ENCODE results near the gene ELMO2. TPM values are rescaled to one million over a fixed set of nuclear protein-coding genes. Genes with fewer than 3 reads are reported as not detected.

The ELMO2 gene
- total RNA-seq, 1 donor from 2014 or later, result 60.3 TPM

- H3K27me3 Mint-ChIP-seq (ENCODE audit: unreplicated experiment), result peaks cover 9% of the 10 kb centered on the region
- no peak for DNase-seq
Observed at GRCh38 chr20:46333161-46333991, 73.0 kb downstream of the ELMO2 start.

GRCh38 chr20:46332373-46333160 is 73.8 kb downstream of the ELMO2 start:
- Mint-ChIP-seq H3K36me3 (ENCODE audit: unreplicated experiment) (no peaks in the 10 kb centered on the region), H3K27me3 (ENCODE audit: unreplicated experiment) (peaks cover 9% of the 10 kb centered on the region), H3K9me3 (ENCODE audit: unreplicated experiment) (peaks cover 5% of the 10 kb centered on the region), H3K4me1 (ENCODE audit: low read depth, unreplicated experiment) (peaks cover 38% of the 10 kb centered on the region), H3K27ac (ENCODE audit: unreplicated experiment) (peak overlapping the region; percentile 82), H3K4me3 (ENCODE audit: unreplicated experiment) (no peak overlapping the region)
- DNase-seq, result peak; percentile 45
- no peak for TF ChIP-seq CTCF (IDR thresholded peaks at IDR 0.05; ENCODE audit: partially characterized antibody, unreplicated experiment)

More at GRCh38 chr20:46333161-46333991, 73.0 kb downstream of the ELMO2 start:
- peaks cover 5% of the 10 kb centered on the region for H3K9me3 Mint-ChIP-seq (ENCODE audit: unreplicated experiment)
- peak overlapping the region; percentile 20 for H3K4me3 Mint-ChIP-seq (ENCODE audit: unreplicated experiment)
- H3K4me1 Mint-ChIP-seq (ENCODE audit: low read depth, unreplicated experiment), result peaks cover 39% of the 10 kb centered on the region
- H3K36me3 Mint-ChIP-seq (ENCODE audit: unreplicated experiment), result no peaks in the 10 kb centered on the region
- TF ChIP-seq CTCF (IDR thresholded peaks at IDR 0.05; ENCODE audit: partially characterized antibody, unreplicated experiment), result no peak
- peak overlapping the region; percentile 82 for H3K27ac Mint-ChIP-seq (ENCODE audit: unreplicated experiment)

- peaks cover 9% of the 10 kb centered on the region for H3K27me3 Mint-ChIP-seq (ENCODE audit: unreplicated experiment)
- no peak for TF ChIP-seq CTCF (IDR thresholded peaks at IDR 0.05; ENCODE audit: partially characterized antibody, unreplicated experiment)
Observed at GRCh38 chr20:46331611-46332361, 74.6 kb downstream of the ELMO2 start.

GRCh38 chr20:46330831-46331371 is 75.5 kb downstream of the ELMO2 start:
- Mint-ChIP-seq H3K4me1 (ENCODE audit: low read depth, unreplicated experiment) (peaks cover 38% of the 10 kb centered on the region), H3K36me3 (ENCODE audit: unreplicated experiment) (no peaks in the 10 kb centered on the region), H3K27me3 (ENCODE audit: unreplicated experiment) (peaks cover 9% of the 10 kb centered on the region), H3K4me3 (ENCODE audit: unreplicated experiment) (no peak overlapping the region), H3K27ac (ENCODE audit: unreplicated experiment) (no peak overlapping the region), H3K9me3 (ENCODE audit: unreplicated experiment) (peaks cover 5% of the 10 kb centered on the region)
- no peak for DNase-seq
- TF ChIP-seq CTCF (IDR thresholded peaks at IDR 0.05; ENCODE audit: partially characterized antibody, unreplicated experiment), result no peak

More at GRCh38 chr20:46331611-46332361, 74.6 kb downstream of the ELMO2 start:
- Mint-ChIP-seq H3K27ac (ENCODE audit: unreplicated experiment) (peak overlapping the region; percentile 55), H3K36me3 (ENCODE audit: unreplicated experiment) (no peaks in the 10 kb centered on the region), H3K9me3 (ENCODE audit: unreplicated experiment) (peaks cover 5% of the 10 kb centered on the region), H3K4me1 (ENCODE audit: low read depth, unreplicated experiment) (peaks cover 38% of the 10 kb centered on the region), H3K4me3 (ENCODE audit: unreplicated experiment) (no peak overlapping the region)
- DNase-seq, result no peak

Measured in glutamatergic neuron (in vitro differentiated cells).